Breast epithelium (tissue), 3 donors: ENCODE measurements around the gene OR2T10.

Source experiments
- CTCF ChIP-seq, 3 donors: fragments of 450-650 bp; IDR thresholded peaks; one replicate each; pipeline ENCODE4 v1.5.1; 2016 to 2017; ENCODE audit warnings: antibody characterized with exemption in 3 of 3, mild to moderate bottlenecking in 3 of 3, moderate library complexity in 3 of 3
- POLR2A ChIP-seq: fragments of 450-650 bp; IDR thresholded peaks from one replicate; pipeline ENCODE4 v1.6.1; 2016; ENCODE audit warnings: antibody characterized with exemption, mild to moderate bottlenecking, moderate library complexity
- POLR2AphosphoS5 ChIP-seq, 3 donors: sonication (generic); formaldehyde crosslinking; IDR thresholded peaks; one replicate each; pipeline ENCODE4 v1.6.1; 2017; ENCODE audit warnings: antibody characterized with exemption in 3 of 3

- TF ChIP-seq CTCF (IDR thresholded peaks at IDR 0.05) (no peak), POLR2AphosphoS5 (IDR thresholded peaks at IDR 0.05) (no peak), POLR2A (no peak)
Measured at GRCh38 chr1:248611883-248612414, 14.4 kb upstream of the OR2T10 start.
